Measurements from ENCODE around the gene SCGB3A1. TPM values are rescaled to one million over a fixed set of nuclear protein-coding genes. Genes with fewer than 3 reads are reported as not detected.

Gene SCGB3A1
- total and polyA plus RNA-seq, 9 of the 15 experiments (the other 6 are each of a cell fraction or from before 2014, with no cell fraction given) = 0.33 TPM; not detected in 8

DNA sequence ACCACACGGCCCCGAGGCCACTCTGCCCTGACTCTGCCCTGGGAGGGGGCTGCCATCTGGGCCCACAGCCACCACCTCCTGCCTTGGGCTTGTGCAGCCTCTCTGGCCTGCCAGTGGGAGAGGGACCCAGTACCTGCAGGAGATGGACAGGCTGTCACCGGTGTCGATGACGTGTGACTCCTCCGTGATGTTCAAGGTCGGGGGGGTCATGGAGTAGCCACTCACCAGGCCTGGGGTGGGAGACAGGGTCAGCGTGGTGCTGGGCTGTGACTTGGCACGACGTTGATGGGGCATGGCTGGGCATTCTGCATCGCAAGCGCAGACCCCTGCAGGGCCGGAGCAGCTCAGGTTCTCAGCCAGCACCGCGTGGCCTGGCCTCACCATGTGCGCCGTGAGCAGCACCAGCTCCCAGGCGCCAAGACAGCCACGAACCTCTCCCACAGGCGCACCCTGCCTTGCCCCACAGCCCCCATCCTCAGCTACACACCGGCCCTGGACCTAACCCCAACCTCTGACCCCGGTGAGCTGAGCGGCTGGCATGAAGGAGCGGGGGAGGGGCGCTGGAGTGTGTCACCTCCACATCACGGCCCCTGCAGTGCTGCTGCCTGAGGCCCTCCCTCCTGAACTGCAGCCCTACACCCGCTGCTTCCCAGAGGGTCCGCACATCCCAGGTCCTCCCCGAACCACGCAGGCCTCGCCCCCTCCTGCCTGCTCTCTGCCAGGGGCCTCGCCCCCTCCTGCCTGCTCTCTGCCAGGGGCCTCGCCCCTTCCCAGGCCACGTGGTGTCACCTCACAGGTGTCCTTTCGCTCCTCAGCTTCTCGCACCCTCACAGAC, 40.5 kb upstream of the SCGB3A1 start:
- DNase-seq (ENCODE audit: extremely low read depth in 1 of 4, low spot score in 3 of 4) (no peak), ATAC-seq (no peak), FAIRE-seq (no peak)
- POLR2A ChIA-PET = interaction anchor here (0.7 kb wide), 1 partner anchor 10 kb away, joined by 4 read pairs; no protein-coding TSS in a partner anchor
- 38% methylated on average over 28 of the region's 36 CpGs for WGBS (ENCODE audit: insufficient coverage, low coverage, missing lambda C conversion rate)
- intact Hi-C loops (cut with micrococcal nuclease) = no loop called here
- peaks cover 0 to 50% of the 10 kb centered on the region in 2 experiments; a peak in 2 of 5 replicates for H3K4me1 ChIP-seq (replicated peaks in 1 of 2; ENCODE audit: control insufficient read depth in 2 of 2, insufficient read depth in 2 of 2, low read length in 2 of 2)
- H3K9me1 ChIP-seq (ENCODE audit: control insufficient read depth, insufficient read depth, low read length) = no peaks in the 10 kb centered on the region
- in situ Hi-C loops (cut with MboI) = no loop called here
- no peak overlapping the region for H2AFZ ChIP-seq (ENCODE audit: low read depth, low read length)
- no peak overlapping the region for H3K27ac ChIP-seq (ENCODE audit: extremely low read depth, low read depth, low read length)
- peaks cover 6% of the 10 kb centered on the region for H4K20me1 ChIP-seq (replicated peaks; ENCODE audit: control insufficient read depth, insufficient read depth, low read length)
- CTCF ChIA-PET (ENCODE audit: low intra/inter-chr PET ratio) = no interaction called here
- TF ChIP-seq ARID1B (IDR thresholded peaks at IDR 0.05) (no peak), U2AF1 (optimal IDR thresholded peaks at IDR 0.05; ENCODE audit: low read depth, low read length) (no peak), KLF16 (IDR thresholded peaks at IDR 0.05) (no peak), ZNF217 (CRISPR knock-in tag; IDR thresholded peaks at IDR 0.05) (no peak), ZSCAN29 (IDR thresholded peaks at IDR 0.05) (no peak), POLR2H (tag; IDR thresholded peaks at IDR 0.05; ENCODE audit: low read depth) (no peak), GATAD2A (IDR thresholded peaks at IDR 0.05) (no peak), TEAD2 (tag; IDR thresholded peaks at IDR 0.05) (no peak)
- H3K9ac ChIP-seq (ENCODE audit: insufficient read depth in 1 of 2, low read depth in 2 of 2, low read length in 2 of 2) = peak overlapping the region in 1 of 2 experiments; percentile 35; a peak in 1 of 4 replicates
- no peaks in the 10 kb centered on the region for H3K9me3 ChIP-seq (replicated peaks; ENCODE audit: control insufficient read depth, insufficient read depth, low read depth, low read length)
- H3K36me3 ChIP-seq (ENCODE audit: control insufficient read depth, insufficient read depth, low read length) = no peaks in the 10 kb centered on the region
- peaks cover 17 to 67% of the 10 kb centered on the region in 2 experiments; a peak in 4 of 5 replicates for H3K27me3 ChIP-seq (ENCODE audit: control insufficient read depth in 2 of 2, insufficient read depth in 2 of 2, low read length in 2 of 2)
- no peaks in the 10 kb centered on the region for H3K79me2 ChIP-seq (ENCODE audit: control insufficient read depth, insufficient read depth, low read length)
- no peak overlapping the region for H3K4me2 ChIP-seq (ENCODE audit: insufficient read depth, low read length)
- no peak overlapping the region for H3K4me3 ChIP-seq
- no TSS peak for BruUV-seq (replicated peaks)
